ENCODE results near the gene RAD23A.
"Not testable (repeated sequence)": the region's sequence is repeated elsewhere in the genome, so short reads cannot be mapped to it uniquely, and the experiment has no call there.

The RAD23A gene

DNA sequence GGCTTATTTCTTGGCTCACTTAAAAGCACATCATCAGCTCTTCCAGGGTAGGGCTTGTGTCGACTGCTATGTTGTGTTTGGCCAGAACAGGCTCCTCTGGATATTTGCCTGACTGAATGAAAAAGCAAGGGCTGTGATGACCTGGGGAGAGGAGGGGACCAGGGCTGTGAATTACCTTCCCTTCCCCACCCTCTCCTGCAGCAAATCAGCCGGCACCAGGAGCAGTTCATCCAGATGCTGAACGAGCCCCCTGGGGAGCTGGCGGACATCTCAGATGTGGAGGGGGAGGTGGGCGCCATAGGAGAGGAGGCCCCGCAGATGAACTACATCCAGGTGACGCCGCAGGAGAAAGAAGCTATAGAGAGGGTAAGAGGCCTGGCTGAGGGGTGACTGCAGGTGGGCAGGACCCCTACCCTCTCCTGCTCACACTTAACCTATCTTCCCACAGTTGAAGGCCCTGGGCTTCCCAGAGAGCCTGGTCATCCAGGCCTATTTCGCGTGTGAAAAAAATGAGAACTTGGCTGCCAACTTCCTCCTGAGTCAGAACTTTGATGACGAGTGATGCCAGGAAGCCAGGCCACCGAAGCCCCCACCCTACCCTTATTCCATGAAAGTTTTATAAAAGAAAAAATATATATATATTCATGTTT lies 7.0 kb downstream of the RAD23A start:
- no peak for DNase-seq (ENCODE audit: low read depth)
- TF ChIP-seq, protein P1, sequence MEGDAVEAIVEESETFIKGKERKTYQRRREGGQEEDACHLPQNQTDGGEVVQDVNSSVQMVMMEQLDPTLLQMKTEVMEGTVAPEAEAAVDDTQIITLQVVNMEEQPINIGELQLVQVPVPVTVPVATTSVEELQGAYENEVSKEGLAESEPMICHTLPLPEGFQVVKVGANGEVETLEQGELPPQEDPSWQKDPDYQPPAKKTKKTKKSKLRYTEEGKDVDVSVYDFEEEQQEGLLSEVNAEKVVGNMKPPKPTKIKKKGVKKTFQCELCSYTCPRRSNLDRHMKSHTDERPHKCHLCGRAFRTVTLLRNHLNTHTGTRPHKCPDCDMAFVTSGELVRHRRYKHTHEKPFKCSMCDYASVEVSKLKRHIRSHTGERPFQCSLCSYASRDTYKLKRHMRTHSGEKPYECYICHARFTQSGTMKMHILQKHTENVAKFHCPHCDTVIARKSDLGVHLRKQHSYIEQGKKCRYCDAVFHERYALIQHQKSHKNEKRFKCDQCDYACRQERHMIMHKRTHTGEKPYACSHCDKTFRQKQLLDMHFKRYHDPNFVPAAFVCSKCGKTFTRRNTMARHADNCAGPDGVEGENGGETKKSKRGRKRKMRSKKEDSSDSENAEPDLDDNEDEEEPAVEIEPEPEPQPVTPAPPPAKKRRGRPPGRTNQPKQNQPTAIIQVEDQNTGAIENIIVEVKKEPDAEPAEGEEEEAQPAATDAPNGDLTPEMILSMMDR (IDR thresholded peaks at IDR 0.05; ENCODE audit: low read depth, low read length, missing control alignments), result no peak
- H3K4me3 ChIP-seq (ENCODE audit: low read depth, low read length), result no peak overlapping the region

DNA sequence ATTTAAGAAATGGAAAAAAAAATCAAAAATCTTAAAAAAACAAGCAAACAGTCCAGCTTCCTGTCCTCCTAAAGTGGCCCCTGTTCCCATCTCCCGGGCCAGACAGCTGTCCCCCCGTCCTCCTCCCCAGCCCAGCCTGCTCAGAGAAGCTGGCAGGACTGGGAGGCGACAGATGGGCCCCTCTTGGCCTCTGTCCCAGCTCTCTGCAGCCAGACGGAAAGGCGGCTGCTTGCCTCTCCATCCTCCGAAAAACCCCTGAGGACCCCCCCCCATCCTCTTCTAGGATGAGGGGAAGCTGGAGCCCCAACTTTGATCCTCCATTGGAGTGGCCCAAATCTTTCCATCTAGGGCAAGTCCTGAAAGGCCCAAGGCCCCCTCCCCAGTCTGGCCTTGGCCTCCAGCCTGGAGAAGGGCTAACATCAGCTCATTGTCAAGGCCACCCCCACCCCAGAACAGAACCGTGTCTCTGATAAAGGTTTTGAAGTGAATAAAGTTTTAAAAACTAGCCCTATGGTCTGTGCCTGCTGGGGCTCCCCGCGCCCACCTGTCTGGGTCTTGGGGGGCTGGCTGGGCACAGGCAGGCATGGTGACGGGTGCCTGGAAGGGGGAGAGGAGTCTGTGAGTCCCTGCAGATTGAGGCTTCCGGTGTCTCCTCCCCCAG lies 7.6 kb downstream of the RAD23A start:
- no peak for DNase-seq (ENCODE audit: low read depth)
- H3K4me3 ChIP-seq (ENCODE audit: low read depth, low read length), result no peak overlapping the region
- TF ChIP-seq, protein P1 (IDR thresholded peaks at IDR 0.05; ENCODE audit: low read depth, low read length, missing control alignments), result no peak

DNA sequence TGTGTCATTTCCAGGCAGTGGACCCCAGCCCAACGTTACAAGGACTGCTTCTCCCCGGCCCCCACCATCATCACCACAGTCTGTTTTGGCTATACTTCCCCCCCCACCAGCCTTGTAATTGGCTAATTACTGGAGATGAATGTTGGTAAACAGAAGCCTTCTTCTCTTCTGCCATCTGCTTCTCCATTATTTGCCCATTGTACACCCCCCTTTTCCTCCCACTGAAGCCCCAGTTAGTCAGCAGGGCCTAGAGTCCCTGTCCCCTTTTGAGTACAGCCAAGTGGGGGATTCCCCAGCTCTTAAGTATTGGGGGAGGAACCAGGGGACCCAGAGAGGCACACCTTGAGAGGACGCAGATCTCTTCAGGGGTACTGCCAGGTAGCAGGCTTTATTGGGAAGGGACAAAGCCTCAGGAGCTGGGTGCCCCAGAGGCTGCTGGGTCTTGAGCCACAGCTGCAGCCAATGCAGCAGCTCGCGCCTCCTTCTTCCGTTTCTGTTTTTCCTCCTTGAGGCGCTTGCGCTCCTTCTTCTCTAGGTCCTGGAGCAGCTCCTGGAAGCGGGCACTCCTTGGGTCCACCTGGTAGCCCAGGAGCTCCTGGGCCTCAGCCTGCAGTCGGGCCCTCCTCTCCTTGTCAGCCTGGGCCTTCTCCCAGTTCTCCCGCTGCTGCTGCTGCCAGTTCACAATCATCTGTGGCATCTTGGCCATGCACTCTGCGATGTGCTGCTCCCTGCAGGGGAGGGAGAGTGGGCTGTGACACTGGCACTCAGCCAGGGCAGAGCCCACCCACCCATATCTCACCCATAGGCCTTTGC lies 8.3 kb downstream of the RAD23A start:
- no peak for DNase-seq (ENCODE audit: low read depth)
- TF ChIP-seq, protein P1 (IDR thresholded peaks at IDR 0.05; ENCODE audit: low read depth, low read length, missing control alignments), result no peak
- no peak overlapping the region for H3K4me3 ChIP-seq (ENCODE audit: low read depth, low read length)

DNA sequence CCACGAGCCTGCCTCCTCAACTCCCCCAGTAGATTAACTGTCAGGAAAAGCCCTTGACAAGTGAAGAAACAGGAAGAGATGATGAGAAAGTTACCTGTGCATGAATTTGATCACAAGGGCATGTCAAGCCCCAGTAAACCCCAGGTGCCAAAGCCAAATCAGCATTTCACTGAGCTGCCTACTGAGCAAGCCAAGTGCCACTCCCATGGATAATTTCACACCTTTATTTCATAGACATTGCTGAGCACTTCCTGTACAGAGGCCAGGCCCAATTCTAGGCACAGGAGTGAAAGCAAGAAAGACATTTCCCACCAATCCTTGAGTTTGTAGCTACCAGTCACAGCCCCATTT lies 8.9 kb downstream of the RAD23A start:
- TF ChIP-seq, protein P1 (IDR thresholded peaks at IDR 0.05; ENCODE audit: low read depth, low read length, missing control alignments), result no peak
- no peak for DNase-seq (ENCODE audit: low read depth)
- H3K4me3 ChIP-seq (ENCODE audit: low read depth, low read length), result no peak overlapping the region

DNA sequence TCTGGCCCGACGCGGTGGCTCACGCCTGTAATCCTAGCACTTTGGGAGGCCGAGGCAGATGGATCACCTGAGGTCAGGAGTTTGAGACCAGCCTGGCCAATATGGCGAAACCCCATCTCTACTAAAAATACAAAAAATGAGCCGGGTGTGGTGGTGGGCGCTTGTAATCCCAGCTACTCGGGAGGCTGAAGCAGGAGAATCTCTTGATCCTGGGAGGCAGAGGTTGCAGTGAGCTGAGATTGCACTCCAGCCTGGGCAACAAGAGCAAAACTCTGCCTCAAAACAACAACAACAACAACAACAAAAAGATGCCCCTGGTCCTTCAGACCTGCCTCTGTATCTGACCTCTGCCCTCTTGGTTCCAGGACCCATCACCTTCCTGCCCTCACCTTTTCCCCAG lies 9.9 kb downstream of the RAD23A start:
- H3K4me3 ChIP-seq (ENCODE audit: low read depth, low read length), result peak overlapping the region; percentile 64
- not testable (repeated sequence) for DNase-seq (ENCODE audit: low read depth)

DNA sequence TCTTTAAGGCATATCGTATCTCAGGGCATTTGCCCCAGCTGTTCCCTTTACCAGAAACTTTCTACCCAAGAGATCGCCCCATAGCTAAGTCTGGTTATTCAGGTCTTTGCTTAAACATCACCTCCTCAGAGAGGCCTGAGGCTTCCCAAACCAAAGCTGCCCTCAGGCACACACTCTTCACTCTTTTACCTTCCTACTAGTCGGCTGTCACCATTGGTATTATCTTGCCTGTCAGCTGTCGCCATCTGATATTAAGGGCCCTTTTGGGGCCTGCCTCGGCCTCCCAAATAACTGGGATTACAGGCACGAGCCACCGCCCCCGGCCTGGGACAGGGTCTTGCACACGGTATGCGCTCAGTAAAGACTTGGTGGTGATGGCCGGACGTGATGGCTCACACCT lies 10.3 kb downstream of the RAD23A start:
- TF ChIP-seq, protein P1 (IDR thresholded peaks at IDR 0.05; ENCODE audit: low read depth, low read length, missing control alignments), result no peak
- peak overlapping the region; percentile 64 for H3K4me3 ChIP-seq (ENCODE audit: low read depth, low read length)
- DNase-seq (ENCODE audit: low read depth), result no peak
